Stimulated activated CD4-positive, alpha-beta T cell treated with anti-CD3 and anti-CD28 coated beads, Interleukin-2, amount 100 ng/mL, for 24 hours (primary cell): ENCODE data around the gene PDCL3.
A peak's percentile ranks its signal among the peaks of the same experiment; 100 is the strongest.

Experiments
- DNase-seq, 2 donors: peaks; one replicate each; pipeline ENCODE4 v3.0.0-alpha.2; 2020

PDCL3 gene

DNA sequence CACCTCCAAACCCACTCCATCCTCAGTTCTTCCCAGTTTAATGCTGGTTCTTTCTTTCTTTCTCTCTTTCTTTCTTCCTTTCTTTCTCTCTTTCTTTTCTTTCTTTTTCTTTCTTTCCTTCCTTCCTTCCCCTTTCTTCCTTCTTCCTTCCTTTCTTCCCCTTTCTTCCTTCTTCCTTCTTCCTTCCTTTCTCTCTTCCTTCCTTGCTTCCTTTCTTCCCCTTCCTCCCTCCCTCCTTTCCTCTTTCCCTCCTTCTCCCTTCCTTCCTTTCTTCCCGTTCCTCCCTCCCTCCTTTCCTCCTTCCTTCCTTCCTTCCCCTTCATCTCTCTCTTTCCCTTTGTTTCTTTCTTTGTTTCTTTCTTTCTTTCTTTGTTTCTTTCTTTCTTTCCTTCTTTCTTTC is 50.9 kb downstream of the PDCL3 start:
- DNase-seq, result no peak

DNA sequence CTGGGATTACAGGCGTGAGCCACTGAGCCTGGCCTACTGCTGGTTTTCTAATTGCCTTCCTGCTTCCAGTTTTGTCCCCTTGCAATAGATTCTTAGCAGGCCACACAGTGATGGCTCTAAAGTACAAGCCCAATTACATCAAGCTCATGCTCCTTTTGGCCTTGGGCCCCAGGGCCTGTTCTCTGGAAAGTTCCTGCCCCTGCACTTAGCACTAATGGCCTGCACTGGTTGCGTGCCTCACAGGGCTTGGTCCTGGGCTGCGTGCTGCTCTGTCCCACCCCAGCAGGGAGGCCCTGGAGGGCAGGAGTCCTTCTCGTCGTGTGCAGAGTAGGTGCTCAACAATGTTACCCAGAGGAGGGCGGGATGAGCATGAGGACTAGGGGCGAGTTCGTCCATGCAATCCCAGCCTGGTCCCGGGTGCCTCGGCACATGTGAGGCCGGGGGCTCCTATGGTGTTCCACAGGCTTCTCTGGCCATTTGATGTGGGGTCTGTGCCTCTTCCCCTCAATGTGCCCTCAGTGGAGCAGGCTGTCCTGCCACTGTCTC is 51.7 kb downstream of the PDCL3 start:
- no peak for DNase-seq

DNA sequence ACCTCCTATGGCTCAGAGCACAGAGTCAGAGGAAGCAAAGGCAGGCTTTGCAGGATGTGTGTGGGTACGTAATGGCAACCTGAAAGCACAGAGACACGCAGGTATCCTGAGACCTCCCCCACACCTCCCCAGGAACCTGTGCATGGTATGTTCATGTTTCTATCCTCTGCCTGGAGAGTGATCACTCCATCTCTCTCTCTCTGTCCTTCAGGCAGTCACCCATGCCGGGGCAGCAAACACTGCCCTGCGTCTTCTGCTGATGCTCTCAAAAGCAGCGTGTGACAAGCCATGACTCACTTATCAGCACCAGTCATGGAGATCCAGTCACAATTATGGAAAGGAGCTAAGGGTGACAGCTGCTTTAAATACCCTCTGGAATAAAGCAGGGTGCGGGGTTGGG is 52.7 kb downstream of the PDCL3 start:
- no peak for DNase-seq

DNA sequence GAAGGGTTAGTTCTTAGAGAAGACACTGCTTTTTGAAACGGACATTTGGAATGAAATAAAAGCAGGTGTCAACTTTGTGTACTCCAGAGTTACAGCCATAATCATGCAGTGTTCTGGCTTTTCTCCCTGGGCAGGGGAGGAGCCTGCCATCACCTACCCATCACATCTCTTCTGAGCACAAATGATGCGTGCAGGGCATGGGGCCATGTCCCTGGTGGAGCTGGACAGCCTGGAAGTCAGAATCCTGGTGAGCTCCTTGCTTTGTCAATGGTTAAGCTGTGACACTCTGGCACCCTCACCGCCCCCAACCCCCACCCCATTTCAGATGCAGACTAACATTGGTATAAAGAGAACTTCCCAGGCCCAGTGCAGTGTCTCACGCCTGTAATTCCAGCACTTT is 53.1 kb downstream of the PDCL3 start:
- DNase-seq, result no peak

DNA sequence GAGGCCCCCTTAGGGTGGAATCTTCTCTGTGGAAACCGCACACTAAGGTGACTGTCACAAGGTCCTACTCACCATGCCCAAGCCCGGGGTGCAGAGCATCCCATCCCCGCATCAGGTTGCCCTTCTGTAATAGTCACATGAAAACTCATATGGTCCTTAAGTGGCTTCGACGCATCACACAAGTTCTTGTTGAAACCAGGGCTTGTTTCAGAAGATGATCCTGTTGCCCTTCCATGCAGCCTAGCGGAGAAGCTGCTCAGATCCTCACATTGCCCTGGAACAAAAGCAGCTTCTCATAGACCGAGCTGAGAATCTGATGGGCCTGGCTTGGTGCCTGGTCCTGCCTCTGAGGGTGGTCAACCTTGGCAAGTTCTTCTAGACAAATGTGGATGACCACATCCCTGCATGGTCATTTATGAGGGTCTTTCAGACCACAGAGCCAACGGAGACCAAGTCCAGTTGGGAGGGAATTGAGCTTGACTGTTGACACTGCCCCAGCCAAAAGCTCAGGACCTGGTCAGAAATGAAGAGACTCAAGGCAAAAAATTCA is 54.1 kb downstream of the PDCL3 start:
- no peak for DNase-seq

DNA sequence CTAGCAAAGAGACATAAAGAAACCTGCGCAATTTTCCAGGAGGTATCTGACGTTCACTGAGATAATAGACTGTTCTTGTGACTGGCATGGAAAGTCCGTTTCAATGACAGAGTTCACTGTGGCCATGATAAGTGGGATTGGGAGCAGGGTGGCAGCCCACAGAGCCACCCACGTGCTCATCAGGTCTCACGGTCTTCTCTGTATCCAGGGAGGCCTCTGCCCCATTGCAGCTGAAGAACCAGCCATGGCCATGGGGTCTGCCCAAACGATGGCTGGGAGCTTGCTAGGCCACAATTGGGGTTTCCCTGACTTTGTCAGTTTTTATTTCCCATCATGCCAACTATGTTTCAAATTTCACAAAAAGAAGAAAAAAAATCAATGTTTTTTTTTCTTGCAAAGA is 57.2 kb downstream of the PDCL3 start:
- no peak for DNase-seq

DNA sequence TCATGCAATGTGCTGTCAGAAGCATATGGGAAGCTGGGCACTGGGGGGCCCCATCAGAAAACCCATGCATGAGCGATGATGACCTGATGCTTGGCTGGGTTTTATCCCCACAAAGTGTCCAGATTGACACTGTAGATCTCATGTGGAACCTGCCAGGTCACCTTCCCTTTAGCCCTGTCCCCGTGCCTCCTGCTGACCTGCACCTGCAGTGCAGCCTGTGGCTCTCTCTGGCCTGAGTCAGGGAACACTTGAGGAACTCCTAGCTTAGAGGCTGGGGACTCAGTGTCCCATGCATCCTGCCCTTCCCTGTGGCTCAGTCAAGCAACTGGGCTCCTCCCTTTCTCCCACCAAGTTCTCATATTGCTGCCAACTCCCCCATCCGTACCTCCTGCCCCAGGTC is 57.7 kb downstream of the PDCL3 start:
- DNase-seq, result no peak

DNA sequence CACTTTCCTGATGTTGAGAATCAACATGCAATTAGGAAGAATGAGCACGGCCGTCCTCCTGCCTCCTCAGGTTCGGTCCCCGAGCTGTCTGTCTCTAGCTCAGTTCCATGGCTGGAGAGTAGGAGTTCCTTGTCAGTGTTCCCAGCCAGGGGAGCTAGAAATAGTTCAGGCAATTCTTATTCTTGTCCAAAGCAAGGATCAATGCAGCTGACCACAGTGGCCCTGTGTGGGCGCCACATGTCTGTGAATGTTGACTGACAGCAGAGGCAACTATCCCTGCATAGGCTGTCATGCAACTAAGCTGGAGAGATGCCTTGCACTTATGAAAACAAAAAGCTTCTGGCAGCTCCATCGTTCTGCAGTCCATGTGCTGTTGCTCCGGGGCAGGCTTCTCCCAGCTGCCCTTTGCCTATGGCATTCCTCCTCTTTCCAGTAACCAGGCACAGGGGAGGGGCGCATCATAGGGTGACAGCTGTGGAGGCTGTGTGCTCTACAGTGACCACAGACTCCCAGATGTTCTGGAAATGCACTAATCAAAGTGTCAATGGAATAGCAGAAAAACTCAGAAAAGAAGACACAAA is 58.7 kb downstream of the PDCL3 start:
- DNase-seq, result no peak

DNA sequence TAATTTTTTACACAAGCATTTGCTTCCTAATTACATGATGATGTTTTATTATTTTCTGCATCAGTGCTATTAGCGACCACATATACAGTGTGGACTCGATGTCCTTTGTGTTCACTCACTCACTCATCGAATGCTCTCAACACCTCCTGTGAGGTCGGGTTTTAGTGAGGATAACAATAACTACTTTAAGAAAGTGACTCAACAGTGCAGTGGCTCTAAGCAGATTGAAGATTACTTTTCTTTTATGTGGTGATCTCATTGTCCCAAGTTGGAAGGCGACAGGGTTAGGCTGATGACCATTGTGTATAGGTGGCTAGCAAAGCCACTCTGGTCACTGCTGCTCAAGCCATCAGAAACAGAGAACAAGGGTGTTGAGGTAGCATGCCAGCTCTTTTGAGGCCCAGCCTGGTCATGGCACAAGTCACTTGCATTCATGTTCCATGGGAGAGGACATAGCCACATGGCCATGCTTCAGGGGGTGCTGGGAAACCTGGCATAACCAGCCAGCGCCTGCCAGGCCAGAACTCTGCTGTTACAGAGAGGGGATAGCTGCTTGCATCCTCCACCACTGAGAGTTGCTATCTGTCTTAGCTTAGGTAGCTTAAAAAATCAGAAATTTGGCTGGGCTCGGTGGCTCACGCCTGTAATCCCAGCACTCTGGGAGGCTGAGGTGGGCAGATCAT is 60.4 kb downstream of the PDCL3 start:
- DNase-seq, result no peak

DNA sequence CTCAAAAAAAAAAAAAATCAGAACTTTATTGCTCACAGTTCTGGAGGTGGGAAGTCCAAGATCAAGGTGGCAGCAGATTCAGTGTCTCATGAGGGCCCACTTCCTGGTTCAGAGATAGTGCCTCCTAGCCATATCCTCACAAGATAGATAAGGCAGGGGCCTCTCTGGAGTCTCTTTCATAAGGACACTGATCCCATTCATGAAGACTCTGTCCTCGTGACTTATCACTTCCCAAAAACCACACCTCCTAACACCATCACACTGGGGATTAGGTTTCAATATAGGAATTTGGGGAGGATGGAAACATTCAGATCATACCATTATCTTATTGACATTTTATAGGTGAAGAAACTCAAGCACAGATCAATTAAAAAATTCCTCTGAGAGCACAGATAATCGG is 61.1 kb downstream of the PDCL3 start:
- DNase-seq, result no peak

DNA sequence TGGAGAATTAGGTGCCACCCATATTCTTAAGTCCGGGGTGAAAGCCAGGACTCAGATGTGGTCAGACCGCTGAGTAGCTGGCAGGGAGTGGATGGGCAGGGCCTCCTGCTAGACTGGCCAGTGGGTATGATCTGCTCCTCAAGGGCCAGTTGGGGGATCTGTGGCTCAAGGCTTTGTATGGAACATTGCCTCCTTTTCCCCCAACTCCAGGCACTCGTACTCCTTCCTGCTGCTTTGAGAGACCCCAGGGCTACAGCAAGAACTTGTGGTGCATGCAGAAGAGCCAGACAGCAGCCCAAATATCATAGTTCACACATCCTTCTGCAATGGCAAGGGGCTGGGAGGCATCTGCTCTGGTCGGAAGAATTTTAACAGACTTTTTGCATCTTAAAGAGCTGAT is 61.7 kb downstream of the PDCL3 start:
- no peak for DNase-seq

DNA sequence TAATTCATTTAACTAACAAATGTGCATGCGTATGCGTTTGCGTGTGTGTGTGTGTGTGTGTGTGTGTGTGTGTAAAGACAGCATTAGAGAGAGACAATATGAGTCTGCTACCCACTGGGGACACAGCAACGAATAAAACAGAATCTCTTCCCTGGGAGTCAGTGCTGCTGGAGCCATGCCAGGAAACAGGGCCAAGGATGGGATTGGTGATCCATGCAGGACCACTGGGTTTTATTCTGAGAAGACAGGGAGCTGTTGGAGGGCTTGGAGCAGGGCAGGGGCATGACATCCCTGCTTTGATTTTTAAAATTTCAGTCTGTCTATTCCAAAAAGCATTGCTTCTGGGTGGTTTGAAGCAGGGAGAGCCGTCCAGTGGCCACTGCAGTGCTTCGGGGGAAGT is 62.9 kb downstream of the PDCL3 start:
- peak in 1 of 2 donors; percentile 3 for DNase-seq
